H1 (cell line): ENCODE results near the gene RNF225. TPM values are rescaled to one million over a fixed set of nuclear protein-coding genes. Genes with fewer than 3 reads are reported as not detected.

Source experiments
- ASH2L ChIP-seq: fragments of 200-600, 300-600 bp; sonication (generic); IDR thresholded peaks from one replicate; pipeline ENCODE4 v1.7.1; 2017; ENCODE audit warnings: low read length
- BRCA1 ChIP-seq: IDR thresholded peaks from 2 replicates; pipeline ENCODE4 v1.6.1; 2012; ENCODE audit warnings: low read depth, low read length, improper control_type of control experiment
- CHD1 ChIP-seq: IDR thresholded peaks from 2 replicates; pipeline ENCODE4 v1.6.1; 2012; ENCODE audit warnings: low read depth, low read length, improper control_type of control experiment
- CTCF ChIP-seq, 3 experiments: IDR thresholded peaks; 1 replicate in 2 of 3; 2 replicates in 1 of 3; pipeline versions ENCODE4 v1.5.1 to v1.6.1; 2011; ENCODE audit warnings: low read length in 3 of 3, mild to moderate bottlenecking in 3 of 3, inconsistent platforms in 2 of 3, low read depth in 1 of 3, moderate library complexity in 1 of 3; ENCODE audit not compliant: insufficient read depth in 1 of 3; ENCODE audit errors: control extremely low read depth in 1 of 3
- E2F6 ChIP-seq: IDR thresholded peaks from 2 replicates; pipeline ENCODE4 v1.6.1; 2012; ENCODE audit warnings: inconsistent platforms
- EGR1 ChIP-seq: IDR thresholded peaks from 2 replicates; pipeline ENCODE4 v1.6.1; 2011; ENCODE audit warnings: low read depth, low read length, borderline replicate concordance
- GABPA ChIP-seq: IDR thresholded peaks from 2 replicates; pipeline ENCODE4 v1.6.1; 2011; ENCODE audit warnings: mild to moderate bottlenecking, low read length, moderate library complexity, borderline replicate concordance; ENCODE audit not compliant: insufficient read depth
- HDAC2 ChIP-seq, 2 experiments: fragments of 300-600 bp in 1 of 2; sonication (generic) in 1 of 2; IDR thresholded peaks; 2 replicates each; pipeline ENCODE4 v1.6.1; 2011 to 2012; ENCODE audit warnings: low read depth in 2 of 2, low read length in 2 of 2, mild to moderate bottlenecking in 2 of 2, moderate library complexity in 2 of 2, borderline replicate concordance in 1 of 2, inconsistent platforms in 1 of 2
- HDAC6 ChIP-seq: IDR thresholded peaks from one replicate; pipeline ENCODE4 v1.7.1; 2012; ENCODE audit warnings: low read depth, mild to moderate bottlenecking, inconsistent platforms, low read length, moderate library complexity
- KDM1A ChIP-seq: fragments of 200-600, 300-600 bp; sonication (generic); IDR thresholded peaks from 2 replicates; pipeline ENCODE4 v1.7.1; 2016; ENCODE audit warnings: mild to moderate bottlenecking, low read length, borderline replicate concordance
- RXRA ChIP-seq: IDR thresholded peaks from 2 replicates; pipeline ENCODE4 v1.6.1; 2011; ENCODE audit warnings: low read depth, mild to moderate bottlenecking, low read length, moderate library complexity; ENCODE audit not compliant: insufficient read depth
- SAP30 ChIP-seq: fragments of 300-600 bp; sonication (generic); IDR thresholded peaks from 2 replicates; pipeline ENCODE4 v1.7.1; 2012; ENCODE audit warnings: low read length, moderate library complexity, mild to moderate bottlenecking, inconsistent platforms; ENCODE audit not compliant: insufficient read depth, insufficient replicate concordance
- SIN3A ChIP-seq, 2 experiments: IDR thresholded peaks in 1 of 2; conservative IDR thresholded peaks in 1 of 2; 2 replicates each; pipeline ENCODE4 v1.6.1; 2011 to 2012; ENCODE audit warnings: low read length in 2 of 2, improper control_type of control experiment in 1 of 2, low read depth in 1 of 2, mild to moderate bottlenecking in 1 of 2
- USF2 ChIP-seq: IDR thresholded peaks from 2 replicates; pipeline ENCODE4 v1.6.1; 2011; ENCODE audit warnings: low read length, improper control_type of control experiment
- YY1 ChIP-seq: IDR thresholded peaks from 2 replicates; pipeline ENCODE4 v1.6.1; 2011; ENCODE audit warnings: low read depth, mild to moderate bottlenecking, low read length
- polyA plus RNA-seq, 7 experiments: library from polyadenylated mRNA; depleted of rRNA in 3 of 7; stranded (reverse) in 5 of 7; unstranded in 2 of 7; fragments of >200 nt in 5 of 7; fragments of 200-250 nt in 2 of 7; gene quantifications; 1 replicate in 5 of 7; 2 replicates in 1 of 7; 4 replicates in 1 of 7; pipeline versions ENCODE4 v1.2.1 to v1.2.3, GENCODE V29; 2011 to 2013; ENCODE audit warnings: missing spikeins in 2 of 7, mixed read lengths in 2 of 7
- total RNA-seq: library from RNA; stranded (reverse); fragmentation: NEBNext Ultra II Directional; extraction: Animal tissue kit (Norgen Biotek cat#: 25700); gene quantifications from 2 replicates; pipeline ENCODE4 v1.2.1, GENCODE V29; 2021

The RNF225 gene
- total and polyA plus RNA-seq, 2 of the 8 experiments (the other 6 are each of a cell fraction or from before 2014, with no cell fraction given), result 0.17 to 1.0 TPM

- TF ChIP-seq ASH2L, result peak; percentile 24
- TF ChIP-seq GABPA, result no peak
- no peak for TF ChIP-seq EGR1
- no peak for TF ChIP-seq USF2
- TF ChIP-seq E2F6, result 0 out of 2 replicates have a peak, but pooled peaks have one; percentile 9
- TF ChIP-seq KDM1A, result no peak
- peak in 1 of 2 experiments; percentile 51; a peak in 1 of 4 replicates for TF ChIP-seq SIN3A (conservative IDR thresholded peaks at IDR 0.05 in 1 of 2, IDR thresholded peaks at IDR 0.05 in 1 of 2; ENCODE audit: low read depth in 1 of 2, low read length in 2 of 2)
- no peak for TF ChIP-seq RXRA
- no peak for TF ChIP-seq CHD1
- no peak for TF ChIP-seq HDAC6
- TF ChIP-seq SAP30, result no peak
- no peak for TF ChIP-seq CTCF (IDR thresholded peaks at IDR 0.05; ENCODE audit: control extremely low read depth in 1 of 3, insufficient read depth in 1 of 3, low read depth in 1 of 3, low read length in 3 of 3)
- 0 out of 2 replicates have a peak, but pooled peaks have one; percentile 59 for TF ChIP-seq YY1
- no peak for TF ChIP-seq HDAC2 (IDR thresholded peaks at IDR 0.05; ENCODE audit: borderline replicate concordance in 1 of 2, low read depth in 2 of 2, low read length in 2 of 2)
- TF ChIP-seq BRCA1, result no peak
Measured at GRCh38 chr19:58395979-58396627, 647 bp downstream of the RNF225 start (continued).
